GM12892 (cell line): Measurements from ENCODE around the gene CR1.

Experiments used
- POLR2A ChIP-seq: IDR thresholded peaks from 2 replicates; pipeline ENCODE4 v1.6.1; 2011; ENCODE audit warnings: low read depth, low read length, control low read depth
- POLR2AphosphoS5 ChIP-seq: IDR thresholded peaks from 2 replicates; pipeline ENCODE4 v1.6.1; 2011; ENCODE audit warnings: low read depth, low read length, control low read depth

- TF ChIP-seq POLR2A (no peak), POLR2AphosphoS5 (no peak)
These were observed 83.5 kb downstream of the CR1 start for GRCh38 chr1:207579436-207579799.
